ENCODE results near the gene SPAG6.

GRCh38 chr10:22325272-22326144, 19.8 kb upstream of the SPAG6 start:
- no peak for TF ChIP-seq POLR2AphosphoS5 (IDR thresholded peaks at IDR 0.05)
- TF ChIP-seq, protein P1, sequence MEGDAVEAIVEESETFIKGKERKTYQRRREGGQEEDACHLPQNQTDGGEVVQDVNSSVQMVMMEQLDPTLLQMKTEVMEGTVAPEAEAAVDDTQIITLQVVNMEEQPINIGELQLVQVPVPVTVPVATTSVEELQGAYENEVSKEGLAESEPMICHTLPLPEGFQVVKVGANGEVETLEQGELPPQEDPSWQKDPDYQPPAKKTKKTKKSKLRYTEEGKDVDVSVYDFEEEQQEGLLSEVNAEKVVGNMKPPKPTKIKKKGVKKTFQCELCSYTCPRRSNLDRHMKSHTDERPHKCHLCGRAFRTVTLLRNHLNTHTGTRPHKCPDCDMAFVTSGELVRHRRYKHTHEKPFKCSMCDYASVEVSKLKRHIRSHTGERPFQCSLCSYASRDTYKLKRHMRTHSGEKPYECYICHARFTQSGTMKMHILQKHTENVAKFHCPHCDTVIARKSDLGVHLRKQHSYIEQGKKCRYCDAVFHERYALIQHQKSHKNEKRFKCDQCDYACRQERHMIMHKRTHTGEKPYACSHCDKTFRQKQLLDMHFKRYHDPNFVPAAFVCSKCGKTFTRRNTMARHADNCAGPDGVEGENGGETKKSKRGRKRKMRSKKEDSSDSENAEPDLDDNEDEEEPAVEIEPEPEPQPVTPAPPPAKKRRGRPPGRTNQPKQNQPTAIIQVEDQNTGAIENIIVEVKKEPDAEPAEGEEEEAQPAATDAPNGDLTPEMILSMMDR (IDR thresholded peaks at IDR 0.05): peak in 2 of 4 experiments; percentile 5 to 18
- TF ChIP-seq EP300 (IDR thresholded peaks at IDR 0.05): no peak
